KOPT-K1 (cell line): ENCODE data around the gene SP100.

Source experiments
- H3K27ac ChIP-seq: fragments of 200-600 bp; sonication (generic); 2 replicates; pipeline ENCODE4 v1.5.1; 2016; ENCODE audit warnings: antibody characterized with exemption, mild to moderate bottlenecking, low read depth, low read length; ENCODE audit not compliant: poor library complexity, severe bottlenecking
- H3K36me3 ChIP-seq: fragments of 200-600 bp; sonication (generic); 2 replicates; pipeline ENCODE4 v1.5.1; 2017; ENCODE audit warnings: antibody characterized with exemption, mild to moderate bottlenecking, low read length, moderate library complexity; ENCODE audit not compliant: insufficient read depth
- H3K9me3 ChIP-seq: fragments of 200-600 bp; sonication (generic); 2 replicates; pipeline ENCODE4 v1.5.1; 2017; ENCODE audit warnings: antibody characterized with exemption, low read length, mild to moderate bottlenecking; ENCODE audit not compliant: insufficient read depth, poor library complexity, severe bottlenecking

The SP100 gene

GRCh38 chr2:230520875-230521155, 104.8 kb downstream of the SP100 start:
- 0 out of 2 replicates have a peak, but pooled peaks cover 6% of the 10 kb centered on the region for H3K36me3 ChIP-seq
- no peak overlapping the region for H3K27ac ChIP-seq
- peaks cover 40% of the 10 kb centered on the region for H3K9me3 ChIP-seq

- H3K27ac ChIP-seq = no peak overlapping the region
- 0 out of 2 replicates have a peak, but pooled peaks cover 6% of the 10 kb centered on the region for H3K36me3 ChIP-seq
- peaks cover 45% of the 10 kb centered on the region for H3K9me3 ChIP-seq
Measured at GRCh38 chr2:230521386-230521785, 105.4 kb downstream of the SP100 start.

GRCh38 chr2:230525682-230526081, 109.7 kb downstream of the SP100 start:
- Histone ChIP-seq H3K27ac (no peak overlapping the region), H3K9me3 (peaks cover 66% of the 10 kb centered on the region), H3K36me3 (0 out of 2 replicates have a peak, but pooled peaks cover 6% of the 10 kb centered on the region)

- no peaks in the 10 kb centered on the region for H3K36me3 ChIP-seq
- H3K27ac ChIP-seq = no peak overlapping the region
- no peaks in the 10 kb centered on the region for H3K9me3 ChIP-seq
Measured at GRCh38 chr2:230537531-230537976, 121.6 kb downstream of the SP100 start.

GRCh38 chr2:230540332-230540731, 124.3 kb downstream of the SP100 start:
- H3K36me3 ChIP-seq = no peaks in the 10 kb centered on the region
- H3K9me3 ChIP-seq = no peaks in the 10 kb centered on the region
- no peak overlapping the region for H3K27ac ChIP-seq

GRCh38 chr2:230541934-230542380, 126.0 kb downstream of the SP100 start:
- no peaks in the 10 kb centered on the region for H3K9me3 ChIP-seq
- no peak overlapping the region for H3K27ac ChIP-seq
- no peaks in the 10 kb centered on the region for H3K36me3 ChIP-seq

GRCh38 chr2:230542751-230543150, 126.8 kb downstream of the SP100 start:
- Histone ChIP-seq H3K36me3 (no peaks in the 10 kb centered on the region), H3K27ac (no peak overlapping the region), H3K9me3 (no peaks in the 10 kb centered on the region)

- no peaks in the 10 kb centered on the region for H3K36me3 ChIP-seq
- no peak overlapping the region for H3K27ac ChIP-seq
- peaks cover 3% of the 10 kb centered on the region for H3K9me3 ChIP-seq
Measured at GRCh38 chr2:230552181-230552580, 136.2 kb downstream of the SP100 start.

- H3K36me3 ChIP-seq = no peaks in the 10 kb centered on the region
- H3K9me3 ChIP-seq = peaks cover 3% of the 10 kb centered on the region
- H3K27ac ChIP-seq = no peak overlapping the region
Measured at GRCh38 chr2:230557065-230557464, 141.1 kb downstream of the SP100 start.

- Histone ChIP-seq H3K9me3 (no peaks in the 10 kb centered on the region), H3K36me3 (no peaks in the 10 kb centered on the region), H3K27ac (no peak overlapping the region)
Measured at GRCh38 chr2:230564805-230565779, 149.1 kb downstream of the SP100 start.

GRCh38 chr2:230569298-230569697, 153.3 kb downstream of the SP100 start:
- peaks cover 14% of the 10 kb centered on the region for H3K9me3 ChIP-seq
- no peaks in the 10 kb centered on the region for H3K36me3 ChIP-seq
- no peak overlapping the region for H3K27ac ChIP-seq

- Histone ChIP-seq H3K9me3 (peaks cover 14% of the 10 kb centered on the region), H3K27ac (no peak overlapping the region), H3K36me3 (no peaks in the 10 kb centered on the region)
Measured at GRCh38 chr2:230570987-230571386, 155.0 kb downstream of the SP100 start.

GRCh38 chr2:230575642-230576324, 159.8 kb downstream of the SP100 start:
- peak overlapping the region; percentile 4 for H3K27ac ChIP-seq
- no peaks in the 10 kb centered on the region for H3K36me3 ChIP-seq
- peaks cover 9% of the 10 kb centered on the region for H3K9me3 ChIP-seq

- no peak overlapping the region for H3K27ac ChIP-seq
- no peaks in the 10 kb centered on the region for H3K36me3 ChIP-seq
- no peaks in the 10 kb centered on the region for H3K9me3 ChIP-seq
Measured at GRCh38 chr2:230577114-230577513, 161.1 kb downstream of the SP100 start.

- Histone ChIP-seq H3K36me3 (no peaks in the 10 kb centered on the region), H3K9me3 (no peaks in the 10 kb centered on the region), H3K27ac (no peak overlapping the region)
Measured at GRCh38 chr2:230578106-230578505, 162.1 kb downstream of the SP100 start.
